GM21737 (cell line): Measurements from ENCODE around the gene BCAS3.
"Not testable (repeated sequence)": the region's sequence is repeated elsewhere in the genome, so short reads cannot be mapped to it uniquely, and the experiment has no call there.

ENCODE experiments used
- ATAC-seq: cut with Tn5 transposase; IDR thresholded peaks from one replicate; pipeline ENCODE4 v1.9.1; 2021; ENCODE audit warnings: mild to moderate bottlenecking, moderate library complexity; ENCODE audit not compliant: unreplicated experiment

Gene BCAS3

GRCh38 chr17:60976861-60977260 lies 299.2 kb downstream of the BCAS3 start:
- ATAC-seq, result not testable (repeated sequence)

DNA sequence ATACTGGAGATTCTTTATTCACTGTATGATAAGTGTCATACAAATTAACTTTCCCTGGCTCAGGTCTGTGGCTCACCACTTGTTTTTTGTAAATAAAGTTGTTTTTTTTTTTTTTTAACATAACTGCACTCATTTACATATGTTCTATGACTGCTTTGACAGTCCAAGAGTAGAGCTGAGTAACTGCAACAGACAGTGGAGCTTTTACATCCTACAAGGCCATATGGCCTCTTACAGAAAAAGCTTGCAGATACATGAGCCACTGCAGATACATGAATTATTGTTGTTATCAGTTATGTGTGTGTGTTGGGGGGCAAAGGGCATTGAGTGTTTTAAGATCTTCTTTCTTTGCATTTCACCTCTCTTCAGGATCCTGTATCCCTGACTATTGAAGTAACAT lies 311.7 kb downstream of the BCAS3 start:
- no peak for ATAC-seq

GRCh38 chr17:60989846-60990245 lies 312.2 kb downstream of the BCAS3 start:
- no peak for ATAC-seq

DNA sequence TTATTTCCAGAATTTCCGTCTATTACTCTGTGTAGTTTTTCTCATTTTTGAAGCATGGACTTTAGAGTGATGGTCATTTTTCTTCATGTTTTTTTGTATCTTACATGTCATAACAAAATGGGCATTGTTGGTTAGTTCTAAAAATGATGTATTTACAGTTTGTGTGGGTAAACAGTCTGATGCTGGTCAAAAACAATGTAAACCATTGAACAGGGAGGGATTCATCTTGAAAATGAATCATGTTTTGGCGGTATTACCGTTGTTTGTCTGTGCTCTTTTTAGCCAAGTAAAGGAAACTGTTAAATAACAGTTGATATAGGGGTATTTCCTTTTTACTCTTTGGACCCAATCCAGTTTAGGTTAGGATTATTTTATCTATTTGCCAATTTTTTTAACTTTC lies 315.8 kb downstream of the BCAS3 start:
- no peak for ATAC-seq

- ATAC-seq, result no peak
Measured at GRCh38 chr17:60995680-60996079, 318.0 kb downstream of the BCAS3 start.

DNA sequence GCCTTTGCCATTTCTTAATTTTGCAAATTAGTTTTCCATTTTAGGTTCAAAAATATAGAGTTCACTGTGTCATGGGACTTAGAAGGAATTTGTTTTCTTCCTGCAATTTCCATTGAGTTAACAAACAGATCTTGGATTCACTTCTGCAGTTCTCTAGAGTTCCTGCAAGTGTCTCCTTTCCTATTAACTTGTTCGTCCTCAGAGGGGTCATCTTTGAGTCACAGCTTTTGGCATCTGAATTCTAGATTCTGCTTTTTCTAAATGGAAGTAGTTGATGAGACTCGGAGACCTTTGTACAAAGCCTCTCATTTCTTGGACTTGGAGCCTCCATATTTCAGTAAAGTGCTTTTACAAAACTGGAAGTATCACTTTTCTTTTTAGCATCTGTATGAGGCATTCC lies 323.3 kb downstream of the BCAS3 start:
- ATAC-seq, result no peak

DNA sequence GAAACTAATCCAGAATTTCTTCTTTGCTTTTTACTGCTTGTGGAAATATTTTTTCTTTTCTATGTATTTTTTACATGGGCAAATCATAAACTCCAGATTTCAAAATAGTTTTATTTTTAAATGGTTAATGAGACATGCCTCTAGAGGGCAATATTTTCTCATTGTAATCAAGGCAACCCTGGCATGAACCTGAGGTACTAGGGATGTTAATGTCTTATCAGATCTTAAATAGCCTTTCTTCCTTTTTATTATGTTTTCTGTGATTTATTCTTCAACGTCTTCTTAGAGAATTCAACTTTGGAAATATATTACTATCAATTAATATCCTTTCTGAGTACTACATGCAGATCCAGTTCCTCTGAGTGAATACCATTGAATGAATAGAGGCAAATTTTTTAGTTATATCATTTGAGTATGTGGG lies 324.7 kb downstream of the BCAS3 start:
- no peak for ATAC-seq

DNA sequence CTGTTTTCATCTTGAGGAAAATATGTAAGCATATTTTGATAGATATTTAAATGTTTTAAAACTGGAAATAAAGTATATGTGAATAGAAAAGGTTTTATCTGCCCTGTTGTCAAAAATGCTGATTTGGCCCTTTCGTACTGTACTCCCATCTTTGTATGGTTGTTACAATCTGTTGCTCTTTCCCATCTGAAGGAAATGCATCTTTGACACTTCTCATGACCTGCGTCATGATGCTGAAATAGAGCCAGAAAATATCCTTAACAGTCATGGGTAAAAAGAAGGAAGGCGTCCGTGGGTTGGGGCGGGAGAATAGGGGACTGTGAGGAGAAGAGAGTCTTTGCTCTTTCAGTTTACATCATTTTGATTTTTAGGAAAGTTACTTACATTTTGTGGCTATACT lies 327.7 kb downstream of the BCAS3 start:
- no peak for ATAC-seq

- ATAC-seq, result not testable (repeated sequence)
Measured at GRCh38 chr17:61005958-61006357, 328.3 kb downstream of the BCAS3 start.

DNA sequence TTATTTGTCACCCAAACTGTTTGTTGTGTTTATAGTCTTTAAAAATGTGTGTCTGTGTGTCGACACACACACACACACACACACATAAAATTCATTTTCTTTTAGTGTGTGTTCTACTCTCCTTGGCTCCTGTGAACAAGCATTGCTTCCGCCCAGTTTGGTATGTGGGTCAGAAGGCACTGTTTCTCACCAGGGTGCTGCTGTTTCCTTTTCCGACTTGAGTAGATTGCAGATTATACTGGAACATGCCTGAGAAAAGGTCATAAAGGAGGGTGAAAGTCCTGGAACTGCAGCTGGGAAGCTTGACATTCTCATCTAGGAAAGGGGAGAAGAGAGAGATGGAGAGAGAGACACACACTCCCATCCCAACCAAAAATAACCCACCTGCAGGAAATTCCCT lies 330.3 kb downstream of the BCAS3 start:
- ATAC-seq, result no peak

GRCh38 chr17:61009663-61010062 lies 332.0 kb downstream of the BCAS3 start:
- ATAC-seq, result no peak

DNA sequence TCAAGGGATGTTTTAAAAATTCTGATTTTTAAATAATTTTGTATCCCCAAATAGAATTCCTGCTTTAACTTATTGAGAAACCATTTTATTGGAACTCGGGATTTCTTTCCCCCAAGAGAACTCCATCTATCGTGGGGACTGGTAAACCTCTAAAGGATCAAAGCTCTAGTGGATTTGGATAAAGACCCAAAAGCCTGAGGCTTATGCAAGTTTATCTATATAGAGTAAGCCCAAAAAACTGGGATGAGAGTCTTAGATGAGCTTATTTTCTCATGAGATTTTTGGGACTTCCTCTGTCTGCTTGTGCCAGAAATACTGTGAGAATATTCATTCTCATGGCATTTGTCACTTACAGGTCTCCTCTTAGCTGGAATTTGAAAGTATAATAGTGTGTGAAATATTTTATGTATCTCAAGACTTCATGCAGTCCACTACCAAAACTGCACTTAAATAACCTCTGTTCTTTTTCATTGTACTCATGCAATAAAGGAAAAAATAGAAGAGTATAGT lies 333.1 kb downstream of the BCAS3 start:
- ATAC-seq, result no peak

GRCh38 chr17:61011251-61011650 lies 333.6 kb downstream of the BCAS3 start:
- ATAC-seq, result no peak

GRCh38 chr17:61015966-61016365 lies 338.3 kb downstream of the BCAS3 start:
- ATAC-seq, result no peak

- no peak for ATAC-seq
Measured at GRCh38 chr17:61017317-61018006, 339.8 kb downstream of the BCAS3 start.

DNA sequence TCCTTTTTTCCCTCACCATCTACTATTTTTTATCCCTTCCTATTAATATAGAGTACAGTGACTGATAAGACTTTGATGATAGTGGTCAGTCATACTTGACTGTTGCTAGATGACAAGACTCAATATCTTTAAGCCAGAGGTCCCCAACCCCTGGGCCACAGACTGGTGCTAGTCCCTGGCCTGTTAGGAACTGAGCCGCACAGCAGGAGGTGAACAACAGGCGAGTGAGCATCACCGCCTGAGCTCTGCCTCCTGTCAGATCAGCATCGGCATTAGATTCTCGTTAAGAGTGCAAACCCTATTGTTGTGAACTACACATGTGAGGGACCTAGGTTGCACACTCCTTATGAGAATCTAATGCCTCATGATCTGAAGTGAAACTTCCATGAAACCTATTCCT lies 341.3 kb downstream of the BCAS3 start:
- no peak for ATAC-seq

DNA sequence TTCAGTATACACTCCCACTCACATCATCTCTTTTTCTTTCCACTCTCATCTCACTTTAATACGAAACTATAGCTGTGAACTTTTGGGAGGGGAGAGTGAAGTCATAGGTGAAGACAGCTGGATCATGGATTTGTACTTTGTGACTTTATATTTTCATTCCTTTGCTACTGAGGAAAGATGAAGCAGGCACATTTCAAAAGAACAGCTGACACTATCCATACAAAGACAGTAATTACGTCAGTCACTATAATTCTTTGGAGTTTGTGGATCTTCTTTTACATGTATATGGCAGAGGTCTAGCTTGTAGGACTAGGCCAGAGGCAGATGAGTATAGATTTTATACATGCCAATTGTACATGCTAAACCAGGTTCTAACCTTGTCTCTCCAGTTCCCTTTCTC lies 346.3 kb downstream of the BCAS3 start:
- ATAC-seq, result no peak

GRCh38 chr17:61026818-61027217 lies 349.2 kb downstream of the BCAS3 start:
- ATAC-seq, result no peak

DNA sequence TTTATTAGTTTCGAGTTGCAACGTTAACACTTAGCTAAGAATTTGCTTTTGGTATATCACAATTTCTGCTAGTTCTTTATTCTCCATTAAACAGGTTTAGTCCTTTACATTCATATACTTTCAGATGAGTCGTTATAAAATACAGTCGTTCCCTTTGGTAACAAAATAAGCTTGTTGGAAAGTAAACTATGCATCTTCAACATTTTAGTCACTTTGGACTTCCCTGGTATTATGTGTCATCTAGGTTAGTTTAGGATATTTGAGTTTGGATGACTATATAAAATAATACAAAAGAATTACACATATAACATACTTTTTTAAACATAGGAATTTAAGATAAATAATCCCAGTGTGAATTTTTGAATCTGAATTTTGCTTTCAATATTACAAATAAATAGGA lies 351.5 kb downstream of the BCAS3 start:
- no peak for ATAC-seq

GRCh38 chr17:61040666-61041065 lies 363.0 kb downstream of the BCAS3 start:
- no peak for ATAC-seq

DNA sequence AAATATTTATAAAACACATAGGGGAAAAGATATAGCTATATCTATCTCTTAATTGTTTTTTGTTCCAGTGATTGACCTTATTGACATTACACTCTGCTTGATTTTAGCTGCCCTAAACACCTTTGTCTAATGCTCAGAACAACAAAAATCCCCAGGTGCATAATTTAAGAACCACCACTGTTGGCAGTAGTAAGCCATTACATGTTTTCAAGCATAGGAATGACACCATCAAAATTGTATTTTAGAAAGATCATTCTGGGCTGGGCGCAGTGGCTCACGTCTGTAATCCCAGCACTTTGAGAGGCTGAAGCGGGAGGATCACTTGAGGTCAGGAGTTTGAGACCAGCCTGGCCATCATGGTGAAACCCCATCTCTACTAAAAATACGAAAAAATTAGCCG lies 364.7 kb downstream of the BCAS3 start:
- not testable (repeated sequence) for ATAC-seq

DNA sequence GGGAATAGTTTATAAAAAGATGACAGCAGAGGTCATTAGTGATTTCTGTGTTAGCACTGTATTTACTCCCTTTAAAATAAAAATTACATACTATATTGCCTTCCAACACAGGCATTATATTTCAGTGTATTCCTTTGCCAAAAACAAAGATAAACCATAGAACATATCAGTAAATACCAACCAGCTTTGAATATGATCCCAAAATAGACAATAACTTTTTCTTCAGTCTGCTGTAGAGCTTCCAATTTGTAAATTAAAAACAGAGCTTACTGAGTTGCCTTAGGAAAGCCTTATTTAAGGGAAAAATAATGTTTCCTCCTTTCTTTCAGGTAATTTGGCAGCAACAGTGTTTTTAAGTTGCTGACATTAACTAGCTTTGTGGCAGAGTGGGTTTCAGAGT lies 369.9 kb downstream of the BCAS3 start:
- no peak for ATAC-seq
